PC-3 (cell line): ENCODE data around the gene ADAMTS13. TPM values are rescaled to one million over a fixed set of nuclear protein-coding genes. Genes with fewer than 3 reads are reported as not detected.

Experiments
- ATAC-seq: fragments of 200-7000 bp; cut with Tn5 transposase; 2 replicates; pipeline ENCODE4 v1.9.1; 2020; ENCODE audit warnings: mild to moderate bottlenecking, moderate library complexity
- BruUV-seq: library from RNA; stranded (reverse); fragments of 400-500 nt; replicated peaks from 2 replicates; lab custom pipeline; 2021; lab: Mats Ljungman, UMichigan
- CTCF ChIA-PET: fragments of 300-600 bp; sonication (Branson Sonifier 250); formaldehyde crosslinking; loops from one replicate; lab custom pipeline; 2022; ENCODE audit warnings: antibody characterized with exemption; lab: Charles Lee
- POLR2A ChIA-PET: fragments of 300-600 bp; sonication (Branson Sonifier 250); formaldehyde crosslinking; loops from one replicate; lab custom pipeline; 2022; ENCODE audit warnings: antibody characterized with exemption; ENCODE audit not compliant: unreplicated experiment; lab: Charles Lee
- DNase-seq: peaks from one replicate; pipeline ENCODE4 v3.0.0-alpha.2; 2015
- H2AFZ ChIP-seq: fragments of 300-600 bp; sonication (generic); 2 replicates; pipeline ENCODE4 v1.6.0; 2016; ENCODE audit warnings: antibody characterized with exemption, low read length
- H3F3A ChIP-seq: fragments of 300-600 bp; sonication (generic); one replicate; pipeline ENCODE4 v1.6.0; 2017; ENCODE audit warnings: antibody characterized with exemption, low read length, control low read depth, mild to moderate bottlenecking; ENCODE audit not compliant: unreplicated experiment
- H3K27ac ChIP-seq: fragments of 300-600 bp; sonication (generic); 2 replicates; pipeline ENCODE4 v1.5.1; 2016; ENCODE audit warnings: mild to moderate bottlenecking, low read length
- H3K27me3 ChIP-seq: fragments of 300-600 bp; sonication (generic); 2 replicates; pipeline ENCODE4 v1.6.1; 2016; ENCODE audit warnings: low read length, mixed read lengths
- H3K36me3 ChIP-seq: fragments of 300-600 bp; sonication (generic); 2 replicates; pipeline ENCODE4 v1.6.1; 2016; ENCODE audit warnings: low read depth, mixed run types, low read length, mixed read lengths
- H3K4me1 ChIP-seq: fragments of 300-600 bp; sonication (generic); 2 replicates; pipeline ENCODE4 v1.5.1; 2016; ENCODE audit warnings: low read length; ENCODE audit not compliant: insufficient read depth
- H3K4me2 ChIP-seq: fragments of 300-600 bp; sonication (generic); 2 replicates; pipeline ENCODE4 v1.6.0; 2016; ENCODE audit warnings: low read length
- H3K4me3 ChIP-seq: fragments of 300-600 bp; sonication (generic); 2 replicates; pipeline ENCODE4 v1.5.1; 2016; ENCODE audit warnings: mild to moderate bottlenecking, low read length, mixed read lengths
- H3K79me2 ChIP-seq: fragments of 300-600 bp; sonication (generic); 2 replicates; pipeline ENCODE4 v1.6.1; 2017; ENCODE audit warnings: low read length, mixed read lengths
- H3K9ac ChIP-seq: fragments of 300-600 bp; sonication (generic); 2 replicates; pipeline ENCODE4 v1.6.0; 2016; ENCODE audit warnings: mild to moderate bottlenecking, low read length
- H3K9me2 ChIP-seq: fragments of 300-600 bp; sonication (generic); replicated peaks from 2 replicates; pipeline ENCODE4 v1.6.1; 2016; ENCODE audit warnings: mixed run types, low read length, mixed read lengths
- H3K9me3 ChIP-seq: fragments of 300-600 bp; sonication (generic); 2 replicates; pipeline ENCODE4 v1.6.1; 2016; ENCODE audit warnings: low read length, mixed read lengths
- H4K20me1 ChIP-seq: fragments of 300-600 bp; sonication (generic); 2 replicates; pipeline ENCODE4 v1.6.1; 2016; ENCODE audit warnings: low read length, mixed read lengths
- EZH2 ChIP-seq: fragments of 300-600 bp; sonication (generic); IDR thresholded peaks from one replicate; pipeline ENCODE4 v1.6.1; 2017; ENCODE audit warnings: antibody characterized with exemption, mild to moderate bottlenecking, low read length; ENCODE audit not compliant: unreplicated experiment
- EZH2phosphoT487 ChIP-seq: fragments of 300-600 bp; sonication (generic); IDR thresholded peaks from 2 replicates; pipeline ENCODE4 v1.6.1; 2018; ENCODE audit warnings: mild to moderate bottlenecking, antibody characterized with exemption, low read length, borderline replicate concordance
- intact Hi-C: fragments of 100-400 bp; cut with micrococcal nuclease; formaldehyde crosslinking; loops from 2 replicates; pipeline ENCODE4 v1.9.0; 2023
- total RNA-seq: library from RNA; depleted of rRNA; stranded (reverse); fragments of >200 nt; gene quantifications from 2 replicates; pipeline ENCODE4 v1.2.3, GENCODE V29; 2014
- TF ChIP-seq, protein P1 (sequence below): fragments of 300-600 bp; sonication (generic); conservative IDR thresholded peaks from 2 replicates; pipeline ENCODE4 v1.5.1; 2017; ENCODE audit warnings: antibody characterized with exemption, low read depth, mild to moderate bottlenecking, low read length

ADAMTS13 gene
- total RNA-seq, 1 experiment from 2014 or later = 0.95 TPM

DNA sequence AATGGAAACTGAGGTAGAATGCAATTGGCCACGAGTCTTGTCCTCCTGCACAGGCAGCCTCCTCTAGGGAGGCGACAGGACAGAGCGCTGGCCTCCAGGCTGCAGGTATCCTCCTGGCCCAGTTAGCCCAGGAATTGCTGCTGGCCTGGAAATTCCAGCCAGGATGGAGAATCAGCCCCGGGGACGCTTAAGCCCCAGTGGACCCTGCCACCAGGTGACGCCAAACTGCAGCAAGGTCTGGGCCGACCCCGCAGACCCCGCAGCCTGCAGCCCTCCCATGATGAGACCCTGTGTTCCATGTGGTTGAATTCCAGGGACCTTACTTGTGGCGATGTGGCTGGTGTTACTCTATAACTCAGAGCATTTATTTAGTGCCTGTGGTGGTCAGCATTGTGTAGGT, 44.9 kb downstream of the ADAMTS13 start:
- intact Hi-C loops = no loop called here
- Histone ChIP-seq H3K4me3 (no peak overlapping the region), H3K4me2 (no peak overlapping the region), H3K9me2 (no peaks in the 10 kb centered on the region), H3K4me1 (no peaks in the 10 kb centered on the region), H3K27ac (no peak overlapping the region), H3K27me3 (no peaks in the 10 kb centered on the region), H3K9me3 (no peaks in the 10 kb centered on the region), H3K36me3 (no peaks in the 10 kb centered on the region), H2AFZ (no peak overlapping the region), H3K79me2 (no peaks in the 10 kb centered on the region), H3F3A (no peaks in the 10 kb centered on the region), H4K20me1 (no peaks in the 10 kb centered on the region), H3K9ac (no peak overlapping the region)
- TF ChIP-seq EZH2phosphoT487 (no peak), EZH2 (no peak)
- POLR2A ChIA-PET = no interaction called here
- ATAC-seq = no peak
- no TSS peak for BruUV-seq
- CTCF ChIA-PET = no interaction called here
- DNase-seq = no peak

DNA sequence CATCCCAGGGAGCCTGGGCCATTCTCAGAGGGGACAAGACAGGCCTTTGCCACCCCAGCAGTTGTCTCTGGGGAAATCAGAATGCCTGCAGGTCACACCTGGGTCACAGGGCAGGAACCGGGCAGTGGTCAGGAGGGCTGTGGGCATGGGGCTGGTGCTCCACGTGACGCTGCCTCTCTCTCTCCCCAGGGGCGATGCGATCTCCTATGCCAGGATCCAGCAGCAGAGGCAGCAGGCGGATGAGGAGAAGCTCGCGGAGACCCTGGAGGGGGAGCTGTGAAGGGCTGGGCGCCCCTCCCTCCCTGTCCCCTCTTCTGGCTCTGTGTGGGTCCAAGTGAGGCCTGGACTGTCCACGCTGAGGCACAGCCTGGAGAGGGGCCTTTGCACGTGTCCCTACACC, 46.2 kb downstream of the ADAMTS13 start:
- no TSS peak for BruUV-seq
- ATAC-seq = no peak

DNA sequence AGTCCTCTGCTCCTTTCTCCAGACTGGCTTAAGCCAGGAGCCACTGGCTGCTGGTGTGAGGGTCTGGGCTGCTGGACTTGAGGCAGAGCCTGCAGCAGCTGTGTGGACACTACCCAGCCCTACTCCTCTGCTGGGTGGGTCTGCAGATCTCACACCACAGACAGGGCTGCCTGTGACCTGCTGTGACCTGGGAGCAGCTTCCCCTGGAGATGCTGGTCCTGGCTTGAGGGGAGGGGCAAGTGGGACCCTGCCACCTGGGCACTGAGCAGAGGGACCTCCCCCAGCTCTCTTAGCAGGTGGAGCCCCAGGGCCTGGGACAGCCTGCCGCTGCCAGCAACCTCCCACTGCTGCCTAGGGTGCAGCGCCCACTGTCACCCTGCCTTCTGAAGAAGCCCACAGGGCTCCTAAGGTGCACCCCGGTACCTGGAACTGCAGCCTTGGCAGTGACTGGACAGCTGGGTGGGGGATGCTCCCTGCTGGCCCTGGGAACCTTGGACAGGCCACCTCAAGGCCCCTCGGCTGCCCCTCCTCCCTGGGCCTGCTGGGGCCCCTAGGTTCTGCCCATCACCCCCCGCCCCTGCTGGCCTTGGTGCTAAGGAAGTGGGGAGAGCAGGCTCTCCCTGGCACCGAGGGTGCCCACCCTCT, 46.7 kb downstream of the ADAMTS13 start:
- intact Hi-C loops = no loop called here
- CTCF ChIA-PET = no interaction called here
- no peak for DNase-seq
- POLR2A ChIA-PET = no interaction called here
- Histone ChIP-seq H3K27ac (no peak overlapping the region), H3K4me3 (no peak overlapping the region), H3K4me1 (no peaks in the 10 kb centered on the region), H4K20me1 (no peaks in the 10 kb centered on the region), H3K79me2 (no peaks in the 10 kb centered on the region), H3F3A (no peaks in the 10 kb centered on the region), H3K9me3 (no peaks in the 10 kb centered on the region), H2AFZ (no peak overlapping the region), H3K9ac (no peak overlapping the region), H3K27me3 (no peaks in the 10 kb centered on the region), H3K9me2 (no peaks in the 10 kb centered on the region), H3K4me2 (no peak overlapping the region), H3K36me3 (no peaks in the 10 kb centered on the region)
- no peak for ATAC-seq
- BruUV-seq = no TSS peak
- TF ChIP-seq EZH2phosphoT487 = no peak
- TF ChIP-seq EZH2 = no peak
- TF ChIP-seq, protein P1, sequence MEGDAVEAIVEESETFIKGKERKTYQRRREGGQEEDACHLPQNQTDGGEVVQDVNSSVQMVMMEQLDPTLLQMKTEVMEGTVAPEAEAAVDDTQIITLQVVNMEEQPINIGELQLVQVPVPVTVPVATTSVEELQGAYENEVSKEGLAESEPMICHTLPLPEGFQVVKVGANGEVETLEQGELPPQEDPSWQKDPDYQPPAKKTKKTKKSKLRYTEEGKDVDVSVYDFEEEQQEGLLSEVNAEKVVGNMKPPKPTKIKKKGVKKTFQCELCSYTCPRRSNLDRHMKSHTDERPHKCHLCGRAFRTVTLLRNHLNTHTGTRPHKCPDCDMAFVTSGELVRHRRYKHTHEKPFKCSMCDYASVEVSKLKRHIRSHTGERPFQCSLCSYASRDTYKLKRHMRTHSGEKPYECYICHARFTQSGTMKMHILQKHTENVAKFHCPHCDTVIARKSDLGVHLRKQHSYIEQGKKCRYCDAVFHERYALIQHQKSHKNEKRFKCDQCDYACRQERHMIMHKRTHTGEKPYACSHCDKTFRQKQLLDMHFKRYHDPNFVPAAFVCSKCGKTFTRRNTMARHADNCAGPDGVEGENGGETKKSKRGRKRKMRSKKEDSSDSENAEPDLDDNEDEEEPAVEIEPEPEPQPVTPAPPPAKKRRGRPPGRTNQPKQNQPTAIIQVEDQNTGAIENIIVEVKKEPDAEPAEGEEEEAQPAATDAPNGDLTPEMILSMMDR = no peak

More for the DNA sequence above, 46.2 kb downstream of the ADAMTS13 start:
- no peak overlapping the region for H3K4me2 ChIP-seq
- DNase-seq = no peak
- no peaks in the 10 kb centered on the region for H3K27me3 ChIP-seq
- no peaks in the 10 kb centered on the region for H4K20me1 ChIP-seq
- H3K9me2 ChIP-seq = no peaks in the 10 kb centered on the region
- no peaks in the 10 kb centered on the region for H3F3A ChIP-seq
- CTCF ChIA-PET = no interaction called here
- no peaks in the 10 kb centered on the region for H3K79me2 ChIP-seq
- intact Hi-C loops = no loop called here
- H3K36me3 ChIP-seq = no peaks in the 10 kb centered on the region
- POLR2A ChIA-PET = no interaction called here
- TF ChIP-seq EZH2 (no peak), EZH2phosphoT487 (no peak)
- TF ChIP-seq, protein P1 = no peak
- H3K4me3 ChIP-seq = no peak overlapping the region
- H3K27ac ChIP-seq = no peak overlapping the region
- H3K9me3 ChIP-seq = no peaks in the 10 kb centered on the region
- no peak overlapping the region for H2AFZ ChIP-seq
- H3K4me1 ChIP-seq = no peaks in the 10 kb centered on the region
- H3K9ac ChIP-seq = no peak overlapping the region
